NCI-H446 (cell line): ENCODE measurements around the gene C9orf40.
A peak's percentile ranks its signal among the peaks of the same experiment; 100 is the strongest.

Experiments used
- DNase-seq, 2 experiments: peaks; one replicate each; lab custom pipeline; 2025; lab: John Stamatoyannopoulos, UW

C9orf40 gene, protein sequence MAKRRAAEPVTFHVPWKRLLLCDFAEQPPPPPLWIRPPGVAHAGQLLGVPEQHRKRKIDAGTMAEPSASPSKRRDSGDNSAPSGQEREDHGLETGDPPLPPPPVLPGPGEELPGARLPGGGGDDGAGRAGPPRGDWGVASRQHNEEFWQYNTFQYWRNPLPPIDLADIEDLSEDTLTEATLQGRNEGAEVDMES

DNA sequence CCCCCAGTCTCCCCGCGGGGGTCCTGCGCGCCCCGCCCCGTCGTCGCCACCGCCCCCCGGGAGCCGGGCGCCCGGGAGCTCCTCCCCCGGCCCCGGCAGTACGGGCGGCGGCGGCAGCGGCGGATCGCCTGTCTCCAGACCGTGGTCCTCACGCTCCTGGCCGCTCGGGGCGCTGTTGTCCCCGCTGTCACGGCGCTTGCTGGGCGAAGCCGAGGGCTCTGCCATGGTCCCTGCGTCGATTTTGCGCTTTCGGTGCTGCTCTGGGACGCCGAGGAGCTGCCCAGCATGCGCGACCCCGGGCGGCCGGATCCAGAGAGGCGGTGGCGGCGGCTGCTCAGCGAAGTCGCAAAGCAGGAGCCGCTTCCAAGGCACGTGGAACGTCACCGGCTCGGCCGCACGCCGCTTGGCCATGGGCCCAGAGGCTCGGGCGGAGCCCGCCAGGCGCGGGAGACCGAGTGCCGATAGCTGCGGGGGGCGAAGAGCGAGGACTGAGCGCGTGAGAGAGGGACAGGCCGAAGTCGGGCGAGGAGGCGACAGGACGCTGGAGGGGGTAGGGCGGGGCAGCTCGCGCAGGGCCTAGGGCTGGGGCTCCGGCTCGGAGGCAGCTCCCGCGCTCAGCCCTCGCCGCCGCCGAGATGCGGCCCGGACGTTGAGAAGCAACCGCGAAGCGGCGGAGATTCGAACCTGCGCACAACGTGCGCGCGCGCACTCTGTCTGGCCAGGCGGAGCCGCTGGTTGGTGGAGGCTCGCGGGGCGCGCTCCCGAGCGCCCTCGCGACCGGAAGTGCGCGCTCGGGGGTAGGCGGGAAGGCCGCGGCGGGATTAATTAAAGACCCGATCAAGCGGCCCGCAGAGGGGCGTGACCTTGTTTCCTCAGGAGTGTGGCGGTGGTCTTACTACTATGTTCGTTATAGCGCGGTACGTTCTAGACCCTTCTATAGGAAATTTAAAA, at the start of gene C9orf40:
Gene C9orf40 (minus strand): TSS at position 712 of the 951 bp plus-strand sequence. CDS start 301 bp downstream, at position 411.
- DNase-seq, result peak; percentile 49 to 89

DNA sequence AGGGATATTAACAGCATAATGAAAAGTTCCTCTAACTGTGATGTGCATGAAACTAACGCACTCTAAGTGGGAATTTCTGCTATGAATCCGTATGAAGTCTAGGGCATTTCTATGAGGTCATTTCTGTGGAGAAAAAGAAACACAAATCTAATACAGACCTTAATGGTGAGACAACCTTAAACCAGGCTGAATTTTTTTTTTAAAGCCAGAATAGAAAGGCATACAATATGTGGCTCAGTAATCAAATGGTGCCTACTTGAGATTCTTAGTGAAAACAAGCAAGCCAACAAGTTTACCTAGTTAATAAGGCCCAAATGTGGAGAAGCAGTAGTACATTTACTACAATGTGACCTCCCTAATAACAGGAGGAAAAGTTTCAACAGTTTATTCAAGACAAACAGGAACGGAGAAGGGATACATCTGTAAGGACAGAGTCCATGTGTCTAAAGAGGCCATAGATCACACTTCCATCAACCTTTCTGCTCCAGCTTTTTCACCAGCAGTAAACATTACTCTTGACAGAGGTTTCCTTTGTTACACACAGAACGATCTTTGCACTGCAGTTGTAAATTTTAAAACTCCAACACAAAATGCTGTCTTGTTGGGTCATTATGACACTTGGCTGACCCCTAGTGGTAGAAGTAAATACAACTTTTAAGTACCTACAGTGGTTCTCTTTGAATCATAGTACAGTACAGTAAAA, 49.2 kb upstream of the C9orf40 start:
- peak; percentile 47 to 58 for DNase-seq

DNA sequence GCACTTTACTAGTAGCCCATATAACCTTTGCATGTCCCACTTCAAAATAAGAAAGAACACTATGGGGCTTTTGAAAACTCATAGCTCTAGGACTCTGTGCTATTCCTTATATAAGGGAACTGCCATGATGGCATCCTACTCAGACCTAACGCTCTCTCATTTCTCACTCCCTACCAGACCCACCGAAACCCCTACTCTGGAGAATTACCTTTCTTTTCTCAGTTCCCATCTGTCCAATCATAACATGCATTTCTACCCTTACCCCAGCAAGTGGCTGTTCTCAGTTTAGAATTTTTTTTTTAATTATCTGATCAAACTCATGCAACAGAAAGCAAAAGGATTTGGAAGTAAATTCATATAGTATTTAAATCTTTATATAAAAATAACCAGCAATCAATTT, 48.1 kb upstream of the C9orf40 start:
- DNase-seq, result no peak

DNA sequence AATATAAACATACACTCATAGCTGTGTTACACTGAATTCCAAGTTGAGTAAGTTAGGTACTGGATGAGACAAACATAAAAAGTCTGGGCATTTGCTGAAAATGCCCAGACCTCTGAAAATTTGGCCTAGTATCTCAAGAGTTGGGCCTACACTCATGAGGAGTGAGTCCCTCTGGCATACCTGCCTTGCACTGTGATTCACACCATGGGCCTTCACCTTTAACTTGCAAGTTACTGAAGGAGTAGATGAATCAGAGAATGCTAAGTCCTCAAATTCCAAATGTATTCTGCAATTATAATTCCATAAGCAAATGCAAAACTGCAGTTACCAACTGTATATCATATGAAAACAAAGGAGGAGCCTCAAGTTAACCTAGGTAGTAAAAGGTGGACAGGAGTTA, 32.3 kb upstream of the C9orf40 start:
- no peak for DNase-seq

DNA sequence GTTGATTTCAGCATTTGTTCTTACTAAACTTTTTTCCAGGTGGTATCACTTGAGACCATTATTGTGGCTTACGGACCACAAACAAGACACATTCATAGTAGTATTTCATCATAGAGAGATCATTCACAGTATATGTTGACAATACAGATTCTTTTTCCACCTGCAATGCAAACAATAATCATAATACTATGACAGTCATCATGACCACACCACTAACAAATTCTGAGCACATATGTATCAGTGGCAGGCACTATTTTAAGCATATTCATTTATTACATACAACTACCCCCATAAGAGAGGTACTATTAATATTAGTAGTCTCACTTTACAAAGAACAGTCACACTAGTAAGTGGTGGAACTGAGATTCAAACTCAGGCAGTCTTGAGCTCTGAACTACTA, 31.0 kb upstream of the C9orf40 start:
- no peak for DNase-seq

DNA sequence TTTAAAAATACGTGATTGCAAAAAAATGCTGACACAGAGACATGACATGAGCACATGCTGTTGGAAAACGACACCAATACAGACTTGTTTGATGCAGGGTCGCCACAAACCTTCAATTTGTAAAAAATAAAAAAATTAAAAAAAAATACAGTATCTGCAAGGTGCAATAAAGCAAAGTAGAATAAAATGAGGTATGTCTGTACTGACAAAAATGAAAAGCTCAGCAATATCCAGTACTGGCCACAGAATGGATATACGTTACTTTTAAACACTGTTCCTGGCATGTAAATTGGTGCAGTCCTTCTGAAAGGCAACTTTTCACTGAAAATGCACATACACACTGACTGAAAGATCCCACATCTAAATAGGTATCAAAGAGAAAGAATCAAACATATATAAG, 27.1 kb upstream of the C9orf40 start:
- no peak for DNase-seq

DNA sequence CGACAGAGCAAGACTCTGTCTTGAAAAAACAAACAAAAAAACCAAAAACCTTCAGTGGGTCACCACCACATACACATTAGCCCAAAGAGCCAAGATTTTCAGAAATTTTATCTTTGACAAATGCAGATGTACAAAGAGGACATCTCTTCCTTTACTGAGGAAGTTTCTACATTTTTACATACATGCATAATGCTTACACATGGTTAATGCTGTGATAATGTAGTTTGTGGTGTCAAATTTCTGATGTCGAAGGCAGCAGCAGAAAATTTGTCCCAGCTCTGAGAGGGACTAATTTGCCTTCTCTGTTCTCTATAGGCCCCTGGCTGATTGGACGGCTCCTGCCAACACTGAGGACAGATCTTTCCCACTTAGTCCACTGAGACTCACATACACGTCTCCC, 24.6 kb upstream of the C9orf40 start:
- DNase-seq, result no peak

DNA sequence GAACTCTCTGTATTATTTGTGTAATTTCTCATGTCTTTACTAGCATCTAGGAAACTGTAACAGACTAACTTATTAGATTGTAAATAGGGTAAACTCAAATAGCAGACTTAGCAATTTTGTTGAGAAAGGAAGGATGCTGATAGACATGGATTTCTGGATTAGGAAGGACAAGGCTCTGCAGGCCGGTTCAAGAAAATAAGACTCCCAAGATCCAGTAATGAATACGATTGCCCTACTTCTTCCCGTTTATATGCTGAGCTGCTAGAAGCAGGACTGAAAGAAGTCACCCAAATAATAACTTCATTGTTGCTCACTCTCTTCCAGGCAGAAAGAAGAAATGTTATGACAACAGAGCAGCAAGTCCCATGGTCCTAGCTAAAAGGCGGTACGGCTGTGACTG, 22.8 kb upstream of the C9orf40 start:
- DNase-seq, result no peak

DNA sequence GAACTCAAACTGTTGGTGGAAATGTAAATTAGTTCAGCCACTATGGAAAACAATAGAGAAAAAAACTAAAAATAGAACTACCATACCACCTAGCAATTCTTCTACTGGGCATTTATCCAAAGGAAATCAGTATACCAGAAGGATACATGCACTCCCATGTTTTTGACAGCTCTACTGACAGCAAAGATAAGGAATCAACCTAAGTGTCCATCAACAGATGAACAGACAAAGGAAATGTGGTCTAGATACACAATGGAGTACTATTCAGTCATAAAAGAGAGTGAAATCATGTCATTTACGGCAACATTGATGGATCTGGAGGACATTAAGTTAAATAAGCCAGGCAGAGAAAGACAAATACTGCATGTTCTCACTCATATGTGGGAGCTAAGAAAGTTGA, 21.8 kb upstream of the C9orf40 start:
- no peak for DNase-seq

DNA sequence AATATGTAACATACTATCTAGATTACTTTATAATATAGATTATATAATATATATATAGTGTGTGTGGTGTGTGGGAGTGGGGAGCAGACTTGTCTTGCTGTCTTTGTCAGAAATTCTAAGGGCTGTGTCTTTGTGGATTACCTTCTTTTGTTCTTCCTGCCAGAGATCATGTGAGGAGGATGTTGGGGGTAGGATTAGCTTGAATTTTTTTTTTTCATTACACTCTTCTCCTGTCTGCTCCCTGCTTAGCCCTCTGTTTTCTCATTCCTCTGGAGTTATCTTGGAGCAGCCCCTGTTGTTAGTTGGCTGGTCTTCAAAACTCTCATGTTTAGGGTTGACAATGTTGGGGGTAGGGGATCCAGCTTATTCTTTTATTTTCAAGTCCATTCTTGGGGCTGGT, 21.0 kb upstream of the C9orf40 start:
- DNase-seq, result no peak

DNA sequence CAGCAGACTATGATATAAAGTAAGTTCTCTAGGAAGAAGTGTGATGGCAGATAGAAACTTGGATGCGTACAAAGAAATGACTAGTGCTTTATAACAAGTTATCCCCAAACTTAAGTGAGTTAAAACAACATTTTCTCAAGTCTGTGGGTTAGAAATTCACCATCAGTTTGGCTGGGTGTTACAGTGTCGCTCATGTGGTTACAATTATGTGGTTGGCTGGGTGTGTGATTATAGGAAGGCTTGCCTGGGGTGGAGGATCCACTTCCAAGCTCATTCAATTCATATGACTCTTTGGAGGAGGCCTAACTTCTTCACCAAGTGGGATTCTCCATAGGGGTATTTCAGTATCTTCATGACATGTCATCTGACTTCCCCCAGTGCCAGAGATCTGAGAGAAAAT, 10.3 kb upstream of the C9orf40 start:
- DNase-seq, result no peak

DNA sequence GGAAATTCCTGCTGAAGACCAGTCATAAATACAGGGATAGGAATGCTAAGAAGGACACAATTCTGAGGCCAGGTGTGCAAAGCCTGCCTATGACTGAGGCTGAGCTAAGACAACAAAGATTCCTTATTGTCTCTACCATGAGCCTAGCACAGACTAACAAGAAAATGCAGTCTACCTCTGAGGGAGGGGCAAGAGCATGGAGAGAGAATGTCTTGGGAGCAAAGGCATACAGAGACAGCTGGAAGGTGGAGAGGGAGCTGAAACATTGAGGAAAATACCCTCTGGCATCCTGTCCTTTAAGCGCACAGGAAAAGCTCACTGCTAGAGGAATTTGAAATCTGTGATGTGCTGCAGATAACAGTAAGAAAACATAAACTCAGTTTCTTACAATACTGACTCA, 8.8 kb upstream of the C9orf40 start:
- no peak for DNase-seq

DNA sequence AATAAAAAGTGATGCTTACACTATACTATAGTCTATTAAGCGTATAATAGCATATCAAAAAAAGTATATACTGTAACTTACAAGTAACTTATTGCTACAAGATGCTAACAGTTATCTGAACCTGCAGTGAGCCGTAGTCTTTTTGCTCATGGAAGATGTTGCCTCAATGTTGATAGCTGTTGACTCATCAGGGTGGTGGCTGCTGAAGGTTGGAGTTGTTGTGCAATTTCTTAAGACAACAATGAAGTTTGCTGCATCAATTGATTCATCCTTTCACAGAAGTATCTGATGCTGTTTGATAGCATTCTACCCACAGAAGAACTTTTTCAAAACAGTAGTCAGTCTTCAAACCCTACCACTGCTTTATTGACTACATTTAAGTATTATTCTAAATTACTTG, 7.8 kb upstream of the C9orf40 start:
- no peak for DNase-seq

DNA sequence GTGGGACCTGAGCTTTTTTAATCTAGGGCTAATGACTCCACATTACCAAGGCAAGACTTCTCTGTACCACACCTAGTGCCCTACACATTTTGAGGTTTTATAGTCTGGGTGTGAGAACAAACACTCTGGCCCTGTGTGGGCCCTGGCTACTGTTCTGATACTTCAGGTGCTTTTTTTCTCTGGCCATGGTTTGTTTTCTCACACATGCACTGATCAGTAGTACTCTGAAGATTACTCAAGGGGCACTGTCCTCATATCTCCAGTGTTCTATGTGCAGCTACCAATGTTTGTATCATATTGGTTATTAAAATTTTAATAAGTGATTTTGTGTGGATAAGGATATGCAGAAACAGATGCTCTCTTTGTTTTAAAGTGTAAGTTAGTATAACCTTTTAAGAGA, 5.9 kb upstream of the C9orf40 start:
- no peak for DNase-seq

DNA sequence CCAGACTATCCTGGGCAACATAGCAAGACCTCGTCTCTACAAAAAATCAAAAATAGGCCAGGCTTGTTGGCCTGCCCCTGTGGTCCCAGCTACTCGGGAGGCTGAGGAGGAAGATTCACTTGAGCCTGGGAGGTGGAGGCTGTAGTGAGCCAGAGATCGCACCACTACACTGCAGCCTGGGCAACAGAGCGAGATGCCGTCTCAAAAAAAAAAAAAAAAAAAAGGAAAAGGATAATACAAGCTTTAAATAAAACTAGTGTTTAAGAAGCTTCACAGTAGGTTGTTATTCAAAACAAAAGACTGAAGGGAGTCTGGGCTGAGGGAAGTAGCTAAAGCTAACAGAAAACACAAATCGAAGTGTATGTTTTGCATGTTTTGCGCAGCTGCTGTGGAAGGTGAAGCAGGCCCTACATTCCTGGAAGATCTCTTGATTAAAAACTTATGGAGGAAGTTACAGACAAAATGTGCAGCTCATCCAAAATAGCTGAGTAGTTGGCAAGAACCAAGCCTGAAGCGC, 581 bp upstream of the C9orf40 start:
- DNase-seq, result peak in 1 of 2 experiments; percentile 12

DNA sequence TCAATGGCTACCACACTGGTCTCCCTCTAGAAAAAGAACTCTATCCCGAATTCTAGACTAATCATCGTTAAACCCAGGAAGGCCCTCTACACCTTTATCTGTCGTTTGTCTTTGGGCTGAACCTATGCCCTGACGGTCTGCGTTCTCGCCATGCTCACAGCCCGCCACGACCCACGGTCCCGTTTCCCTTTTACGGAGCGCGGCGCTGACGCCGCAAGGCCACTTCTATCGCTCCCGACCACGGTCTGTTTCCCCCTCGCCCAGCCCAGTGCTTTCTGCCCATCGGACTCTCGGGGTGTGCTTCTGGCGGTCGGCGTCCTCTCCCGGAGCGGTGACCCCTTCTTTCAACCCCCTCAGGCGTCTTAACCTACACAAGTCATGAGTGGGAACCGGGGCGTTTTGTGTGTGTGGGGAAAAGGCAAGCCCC, 974 bp downstream of the C9orf40 start:
- DNase-seq, result no peak

DNA sequence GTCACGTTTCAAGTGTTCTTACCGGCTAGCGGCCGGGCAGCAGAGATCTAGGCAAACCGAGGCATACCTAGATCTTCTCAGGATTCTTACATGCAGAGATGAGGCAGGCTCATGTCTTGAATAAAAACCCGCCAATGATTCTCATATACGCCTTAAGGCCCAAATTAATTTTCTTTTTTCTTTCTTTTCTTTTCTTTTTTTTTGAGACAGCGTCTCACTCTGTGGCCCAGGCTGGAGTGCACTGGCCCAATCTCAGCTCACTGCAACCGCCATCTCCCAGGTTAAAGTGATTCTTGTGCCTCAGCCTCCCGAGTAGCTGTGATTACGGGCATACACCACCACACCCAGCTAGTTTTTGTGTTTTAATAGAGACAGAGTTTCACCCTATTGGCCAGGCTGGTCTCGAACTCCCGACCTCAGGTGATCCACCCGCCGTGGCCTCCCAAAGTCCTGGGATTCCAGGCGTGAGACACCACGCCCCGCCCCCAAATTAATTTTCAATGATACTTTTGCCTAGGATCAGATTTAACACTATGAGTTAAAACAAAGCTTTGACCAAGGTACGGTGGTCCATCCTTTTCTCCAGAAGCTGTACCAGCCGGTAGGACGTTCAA, 1.5 kb downstream of the C9orf40 start:
- no peak for DNase-seq

DNA sequence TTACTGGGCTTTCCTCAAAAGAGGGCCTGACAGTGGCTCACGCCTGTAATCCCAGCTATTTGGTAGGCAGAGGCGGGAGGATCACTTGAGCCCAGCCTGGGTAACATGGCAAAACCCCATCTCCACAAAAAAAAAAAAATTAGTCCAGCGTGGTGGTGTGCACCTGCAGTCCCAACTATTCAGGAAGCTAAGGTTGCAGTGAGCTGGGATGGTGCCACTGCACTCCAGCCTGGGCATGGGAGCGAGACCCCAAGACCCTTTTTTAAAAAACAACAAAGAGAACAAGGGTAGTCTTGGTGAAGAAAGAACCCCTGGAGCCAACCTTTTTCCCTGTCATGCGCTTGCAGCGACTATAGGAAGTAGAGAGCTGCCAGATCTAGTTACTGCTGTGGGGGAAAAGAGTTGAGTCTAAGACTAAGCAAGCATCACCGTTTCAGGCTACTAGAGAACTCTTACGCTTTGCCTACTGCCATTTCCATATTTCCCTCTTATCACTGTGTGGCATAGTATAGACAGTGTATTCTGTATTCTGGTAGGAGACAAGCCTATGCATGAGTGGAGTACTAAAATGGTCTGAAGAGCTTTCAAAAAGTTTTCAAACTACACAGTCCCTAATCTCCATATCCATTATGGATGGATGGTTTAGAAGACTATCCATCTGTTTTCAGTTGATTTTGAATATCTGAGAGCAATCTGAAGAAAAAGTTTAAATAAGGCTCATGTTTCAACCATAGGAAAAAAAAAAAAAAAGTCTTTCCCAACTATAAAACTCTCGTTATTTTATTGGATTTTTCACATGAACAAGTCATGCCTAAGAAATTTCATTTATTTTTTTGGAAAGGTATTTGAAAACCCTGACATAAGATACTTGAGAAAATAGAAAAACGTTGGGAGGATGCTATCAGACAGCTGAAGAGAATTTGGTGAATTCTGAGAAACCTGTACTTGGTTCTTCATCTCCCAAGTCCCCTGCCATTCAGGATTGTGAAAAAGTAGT, 2.6 kb downstream of the C9orf40 start:
- DNase-seq, result no peak

DNA sequence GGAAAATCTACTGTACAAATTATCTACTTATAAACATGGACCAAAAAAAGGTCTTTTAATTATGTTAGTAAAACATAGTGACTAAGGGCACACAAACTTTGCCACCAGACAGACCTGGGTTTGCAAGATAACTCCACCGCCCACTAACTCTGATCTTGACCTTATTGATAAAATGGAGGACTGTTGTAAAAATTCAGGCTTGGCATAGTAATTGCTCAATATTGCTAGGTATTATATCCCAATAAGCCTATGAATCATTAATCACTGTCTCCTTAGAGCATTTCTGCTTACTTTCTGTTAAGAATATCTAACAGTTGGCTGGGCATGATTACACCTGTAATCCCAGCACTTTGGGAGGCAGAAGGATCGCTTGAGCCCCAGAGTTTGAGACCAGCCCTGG, 3.8 kb downstream of the C9orf40 start:
- no peak for DNase-seq

DNA sequence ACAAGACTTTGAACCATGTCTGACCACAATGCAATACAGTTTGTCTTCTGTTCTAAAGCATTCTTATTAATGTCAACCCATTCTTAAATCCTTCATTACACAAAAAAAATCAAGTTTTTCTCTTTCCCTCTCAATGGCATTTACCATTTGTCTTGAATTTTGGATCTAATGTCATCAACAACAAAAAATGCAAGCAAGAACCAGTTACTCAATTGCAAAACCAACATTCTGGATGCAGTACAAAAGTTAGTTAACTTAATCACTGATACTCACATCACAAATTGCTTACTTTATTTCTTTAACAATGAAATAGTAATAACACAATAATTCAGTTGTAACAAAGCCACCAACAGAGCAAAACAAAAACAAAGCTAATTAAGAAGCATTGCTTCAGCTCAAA, 6.0 kb downstream of the C9orf40 start:
- DNase-seq, result no peak

DNA sequence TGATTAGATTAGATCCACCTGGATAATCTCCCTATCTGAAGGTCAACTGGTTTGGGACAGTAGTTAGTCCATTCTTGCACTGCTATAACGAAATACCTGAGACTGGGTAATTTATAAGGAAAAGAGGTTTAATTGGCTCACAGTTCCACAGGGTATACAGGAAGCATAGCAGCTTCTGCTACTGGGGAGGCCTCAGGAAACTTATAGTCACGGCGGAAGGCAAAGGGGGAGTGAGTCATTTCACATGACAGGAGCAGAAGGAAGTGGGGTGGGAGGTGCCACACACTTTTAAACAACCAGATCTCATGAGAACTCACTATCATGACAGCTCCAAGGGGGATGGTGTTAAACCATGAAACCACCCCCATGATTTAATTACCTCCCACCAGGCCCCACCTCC, 9.9 kb downstream of the C9orf40 start:
- no peak for DNase-seq
